OCI-LY3 (cell line): ENCODE data around the gene AGPAT1.

Source experiments
- H2AFZ ChIP-seq: fragments of 200-600, 300-600 bp; shearing (Covaris generic); 2 replicates; pipeline ENCODE4 v1.6.0; 2014; ENCODE audit warnings: antibody characterized with exemption, low read depth, low read length
- H3K27ac ChIP-seq: fragments of 200-600, 300-600 bp; sonication (generic); 2 replicates; pipeline ENCODE4 v1.5.1; 2014; ENCODE audit warnings: mild to moderate bottlenecking, low read length, moderate library complexity, mixed read lengths
- H3K27me3 ChIP-seq: fragments of 200-600, 300-600 bp; sonication (generic); 2 replicates; pipeline ENCODE4 v1.6.1; 2014; ENCODE audit warnings: low read depth, low read length, mixed read lengths
- H3K36me3 ChIP-seq: fragments of 200-600, 300-600 bp; sonication (generic); replicated peaks from 2 replicates; pipeline ENCODE3; 2014; ENCODE audit warnings: low read depth, low read length, mixed read lengths
- H3K4me1 ChIP-seq: fragments of 300-600, 200-600 bp; sonication (generic); 2 replicates; pipeline ENCODE4 v1.6.1; 2014; ENCODE audit warnings: low read length, mixed read lengths
- H3K4me2 ChIP-seq: fragments of 200-600, 300-600 bp; sonication (generic); 2 replicates; pipeline ENCODE4 v1.6.1; 2014; ENCODE audit warnings: low read length, mixed read lengths
- H3K4me3 ChIP-seq: fragments of 300-600, 200-600 bp; sonication (generic); 2 replicates; pipeline ENCODE4 v1.5.1; 2014; ENCODE audit warnings: antibody characterized with exemption, mild to moderate bottlenecking, low read length, moderate library complexity
- H3K79me2 ChIP-seq: fragments of 300-600, 200-600 bp; shearing (Covaris generic); 2 replicates; pipeline ENCODE4 v1.6.1; 2014; ENCODE audit warnings: mild to moderate bottlenecking, low read length, mixed read lengths
- H3K9ac ChIP-seq: fragments of 300-600, 200-600 bp; shearing (Covaris generic); 2 replicates; pipeline ENCODE4 v1.6.0; 2014; ENCODE audit warnings: mild to moderate bottlenecking, low read length, moderate library complexity
- H3K9me3 ChIP-seq: fragments of 200-600, 300-600 bp; shearing (Covaris generic); 2 replicates; pipeline ENCODE4 v1.6.1; 2014; ENCODE audit warnings: low read length, mixed read lengths; ENCODE audit not compliant: insufficient read depth
- H4K20me1 ChIP-seq: fragments of 200-600, 300-600 bp; sonication (generic); 2 replicates; pipeline ENCODE4 v1.6.1; 2016; ENCODE audit warnings: low read length, mixed read lengths; ENCODE audit not compliant: insufficient read depth
- CTCF ChIP-seq: fragments of 200-600, 300-600 bp; sonication (generic); IDR thresholded peaks from 2 replicates; pipeline ENCODE4 v1.5.1; 2014; ENCODE audit warnings: antibody characterized with exemption, low read length, low read depth
- EZH2phosphoT487 ChIP-seq: fragments of 200-600 bp; shearing (Covaris generic); IDR thresholded peaks from 2 replicates; pipeline ENCODE4 v1.6.1; 2018; ENCODE audit warnings: antibody characterized with exemption, mixed run types, low read depth

The AGPAT1 gene

GRCh38 chr6:32151863-32152768 is 23.8 kb downstream of the AGPAT1 start, which contains the start of gene PRRT1:
Gene PRRT1, minus strand, starts transcription at chr6:32151939. Its CDS starts 112 bp downstream, at chr6:32151827.
- no peak within 1 kb of the TSS for H3K4me3 ChIP-seq
- H2AFZ ChIP-seq = no peak within 1 kb of the TSS
- H3K27me3 ChIP-seq = no peaks in the 10 kb centered on the region
- H4K20me1 ChIP-seq = no peaks in the 10 kb centered on the region
- no peak within 1 kb of the TSS for H3K4me2 ChIP-seq
- H3K36me3 ChIP-seq = no peaks in the 10 kb centered on the region
- no peak within 1 kb of the TSS for H3K9ac ChIP-seq
- no peaks in the 10 kb centered on the region for H3K9me3 ChIP-seq
- no peak within 1 kb of the TSS for H3K27ac ChIP-seq
- TF ChIP-seq EZH2phosphoT487 (no peak), CTCF (no peak)
- H3K4me1 ChIP-seq = peaks cover 8% of the 10 kb centered on the region
- H3K79me2 ChIP-seq = no peaks in the 10 kb centered on the region

GRCh38 chr6:32151181-32151862 is 24.6 kb downstream of the AGPAT1 start:
- no peaks in the 10 kb centered on the region for H3K9me3 ChIP-seq
- H3K36me3 ChIP-seq = no peaks in the 10 kb centered on the region
- TF ChIP-seq CTCF = no peak
- no peak for TF ChIP-seq EZH2phosphoT487
- H4K20me1 ChIP-seq = no peaks in the 10 kb centered on the region
- H3K4me1 ChIP-seq = peaks cover 8% of the 10 kb centered on the region
- H3K27ac ChIP-seq = no peak overlapping the region
- H3K4me2 ChIP-seq = no peak overlapping the region
- H3K79me2 ChIP-seq = no peaks in the 10 kb centered on the region
- no peak overlapping the region for H3K9ac ChIP-seq
- H3K27me3 ChIP-seq = 0 out of 2 replicates have a peak, but pooled peaks cover 5% of the 10 kb centered on the region
- H3K4me3 ChIP-seq = no peak overlapping the region
- no peak overlapping the region for H2AFZ ChIP-seq

GRCh38 chr6:32149932-32150870 is 25.7 kb downstream of the AGPAT1 start:
- H3K27ac ChIP-seq = no peak overlapping the region
- H2AFZ ChIP-seq = no peak overlapping the region
- no peak overlapping the region for H3K4me2 ChIP-seq
- no peaks in the 10 kb centered on the region for H3K36me3 ChIP-seq
- TF ChIP-seq EZH2phosphoT487 = no peak
- no peak overlapping the region for H3K4me3 ChIP-seq
- 0 out of 2 replicates have a peak, but pooled peaks cover 5% of the 10 kb centered on the region for H3K27me3 ChIP-seq
- no peaks in the 10 kb centered on the region for H4K20me1 ChIP-seq
- no peak overlapping the region for H3K9ac ChIP-seq
- H3K9me3 ChIP-seq = no peaks in the 10 kb centered on the region
- no peaks in the 10 kb centered on the region for H3K79me2 ChIP-seq
- H3K4me1 ChIP-seq = peaks cover 7% of the 10 kb centered on the region

GRCh38 chr6:32149092-32149755 is 26.7 kb downstream of the AGPAT1 start:
- Histone ChIP-seq H3K4me2 (no peak overlapping the region), H4K20me1 (no peaks in the 10 kb centered on the region), H3K36me3 (no peaks in the 10 kb centered on the region), H3K79me2 (no peaks in the 10 kb centered on the region), H3K9ac (no peak overlapping the region), H3K9me3 (no peaks in the 10 kb centered on the region), H3K4me1 (peaks cover 3% of the 10 kb centered on the region; the same call in 1 of the 2 replicates), H3K4me3 (no peak overlapping the region), H2AFZ (no peak overlapping the region), H3K27ac (no peak overlapping the region), H3K27me3 (0 out of 2 replicates have a peak, but pooled peaks cover 5% of the 10 kb centered on the region)
- no peak for TF ChIP-seq EZH2phosphoT487
- TF ChIP-seq CTCF = no peak
